T-helper 22 cell (primary cell): Measurements from ENCODE around the gene CYLD.

Experiments used
- DNase-seq: peaks from one replicate; pipeline ENCODE4 v3.0.0-alpha.2; 2020; ENCODE audit warnings: low read depth

CYLD gene

GRCh38 chr16:50781043-50781442, 39.2 kb downstream of the CYLD start:
- no peak for DNase-seq

- DNase-seq: no peak
Observed at GRCh38 chr16:50781518-50781917, 39.6 kb downstream of the CYLD start.

- DNase-seq: no peak
Observed at GRCh38 chr16:50789757-50790156, 47.9 kb downstream of the CYLD start.

DNA sequence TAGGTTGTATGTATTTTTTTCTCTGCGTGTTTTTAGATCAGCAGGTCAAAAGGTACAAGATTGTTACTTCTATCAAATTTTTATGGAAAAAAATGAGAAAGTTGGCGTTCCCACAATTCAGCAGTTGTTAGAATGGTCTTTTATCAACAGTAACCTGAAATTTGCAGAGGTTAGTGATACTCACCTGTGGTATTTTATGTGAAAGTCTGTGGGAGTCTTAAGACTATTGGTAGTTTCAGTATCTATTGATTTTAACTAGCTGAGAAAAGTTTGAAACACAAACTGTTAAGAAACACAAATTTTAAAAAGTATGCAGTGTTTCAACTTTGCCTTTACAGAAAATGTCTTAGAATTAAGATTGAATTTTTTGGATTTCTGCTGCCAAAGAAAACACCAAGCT, 49.6 kb downstream of the CYLD start:
- DNase-seq: no peak

DNA sequence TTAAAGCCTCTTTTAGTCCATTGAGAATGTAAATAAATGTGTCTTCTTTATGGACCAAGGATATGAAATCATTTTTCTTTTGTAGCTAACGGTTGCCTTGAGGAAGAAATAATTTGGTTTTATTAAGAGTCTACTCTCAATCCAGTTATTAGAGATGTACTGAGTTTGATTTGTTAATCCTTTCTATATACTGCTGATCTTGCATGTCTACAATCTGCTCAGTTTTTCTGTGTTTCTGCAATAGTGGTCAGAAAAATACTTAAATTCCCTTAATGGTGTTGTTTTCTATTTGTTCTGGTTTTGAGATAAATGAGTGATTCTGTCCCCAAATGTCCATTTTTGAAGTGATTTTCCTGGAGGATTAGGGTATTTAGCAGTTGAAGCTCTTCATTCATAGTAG, 54.9 kb downstream of the CYLD start:
- no peak for DNase-seq

- DNase-seq: no peak
Observed at GRCh38 chr16:50797456-50797855, 55.6 kb downstream of the CYLD start.

DNA sequence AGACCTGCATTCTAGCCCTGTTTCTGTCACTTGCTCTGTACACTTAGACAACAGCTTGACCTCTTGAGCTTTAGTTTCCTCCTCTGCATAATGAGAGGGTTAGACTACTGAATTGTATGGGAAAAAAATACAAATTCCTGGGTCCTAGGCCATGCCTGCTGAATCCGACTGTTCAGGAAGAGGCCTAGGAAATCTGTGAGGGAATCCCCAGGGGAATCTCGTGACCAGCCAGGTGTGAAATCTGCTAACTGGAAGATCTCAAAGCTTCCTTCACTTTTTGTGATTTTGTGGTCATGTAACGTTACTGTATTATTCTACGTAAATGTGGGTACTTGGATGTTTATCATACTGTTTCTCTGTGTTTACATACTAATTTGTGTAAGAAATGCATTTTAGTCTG, 58.2 kb downstream of the CYLD start:
- no peak for DNase-seq

DNA sequence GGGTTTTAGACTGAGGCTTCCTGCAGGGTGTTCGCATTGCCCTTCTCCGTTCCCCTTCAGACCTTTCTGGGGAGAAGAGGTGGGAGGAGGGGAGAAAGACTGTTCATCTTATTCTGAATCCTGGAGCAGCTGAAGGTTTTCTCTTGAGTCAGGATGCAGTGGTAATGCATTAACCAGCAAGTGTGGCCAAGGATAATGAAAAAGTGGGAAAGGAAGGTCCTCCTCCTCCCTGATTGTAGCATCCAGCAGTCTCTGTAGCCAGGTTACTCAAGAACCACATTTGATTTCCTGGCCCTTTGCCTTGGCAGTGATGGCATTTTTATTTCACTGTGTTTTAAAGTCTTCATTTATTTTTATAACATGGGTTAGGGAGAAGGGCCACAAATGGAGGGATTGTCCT, 59.1 kb downstream of the CYLD start:
- DNase-seq: no peak

GRCh38 chr16:50802000-50802399, 60.1 kb downstream of the CYLD start:
- no peak for DNase-seq

DNA sequence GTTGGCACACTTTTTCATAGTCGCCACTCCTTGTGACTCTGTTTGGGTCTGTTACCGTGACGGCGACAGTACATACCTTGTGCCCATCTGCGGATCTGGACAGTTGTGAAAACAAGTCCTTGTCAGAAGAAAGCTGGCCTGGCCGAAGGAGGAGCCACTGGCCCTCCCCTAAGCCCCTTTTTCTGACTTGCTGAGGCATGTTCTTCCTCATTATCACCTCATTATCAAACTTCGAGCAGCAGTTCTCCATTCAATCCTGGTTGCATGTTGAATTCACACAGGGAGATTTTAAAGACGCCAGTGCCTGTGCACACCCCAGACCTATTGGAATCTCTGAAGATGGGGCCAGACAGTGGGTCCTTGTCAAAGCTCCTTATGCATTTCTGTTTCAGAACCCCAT, 61.1 kb downstream of the CYLD start:
- no peak for DNase-seq

GRCh38 chr16:50804290-50804907, 62.5 kb downstream of the CYLD start:
- DNase-seq: no peak

GRCh38 chr16:50806099-50807062, 64.5 kb downstream of the CYLD start:
- peak; percentile 70 for DNase-seq

DNA sequence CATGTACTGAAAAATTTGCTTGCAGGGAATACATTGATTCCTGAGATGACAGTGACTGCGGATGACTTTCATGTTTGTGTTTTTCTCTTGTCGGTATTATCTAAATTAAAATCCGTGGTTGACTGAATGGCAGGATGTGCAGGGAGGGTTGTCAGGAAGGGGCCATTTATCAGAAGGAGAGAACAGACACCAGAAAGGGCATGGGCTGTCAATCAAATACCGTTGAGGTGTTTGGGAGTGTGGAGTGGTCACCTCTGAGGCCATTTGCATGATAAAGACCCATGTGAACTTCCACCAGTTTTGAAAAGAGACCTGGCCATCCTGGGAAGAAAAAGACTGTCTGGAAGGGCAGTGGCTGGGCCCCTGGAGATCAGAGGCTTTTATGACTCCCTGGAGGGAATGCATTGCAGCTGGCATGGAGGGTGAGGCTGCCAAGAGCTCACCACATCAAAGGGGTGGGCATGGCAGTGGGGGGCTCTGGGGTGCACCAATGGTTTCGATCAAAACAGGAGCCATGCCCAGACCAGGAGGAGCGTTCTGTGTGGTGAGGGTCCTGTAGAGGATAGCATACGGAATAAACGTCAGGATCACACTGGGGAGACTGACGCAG, 67.1 kb downstream of the CYLD start:
- no peak for DNase-seq

DNA sequence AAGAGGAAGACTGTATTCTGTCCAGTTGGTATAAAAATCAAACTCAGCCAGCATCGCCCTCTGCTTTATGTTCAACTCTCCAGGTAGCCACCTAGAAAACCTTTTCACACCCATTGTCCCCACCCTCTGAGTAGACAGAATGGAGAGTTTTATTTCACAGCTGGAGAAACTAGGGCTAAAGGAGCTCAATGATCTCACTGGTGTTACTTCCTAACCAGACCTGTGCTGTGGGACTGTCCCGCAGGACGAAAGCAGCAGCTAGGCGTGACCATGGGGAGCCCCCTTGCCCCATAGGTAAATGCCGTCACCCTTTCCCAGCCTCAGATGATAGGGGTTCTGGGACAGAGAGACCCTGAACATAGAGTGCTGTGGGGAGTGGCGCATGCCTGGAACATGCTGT, 67.7 kb downstream of the CYLD start:
- DNase-seq: no peak

DNA sequence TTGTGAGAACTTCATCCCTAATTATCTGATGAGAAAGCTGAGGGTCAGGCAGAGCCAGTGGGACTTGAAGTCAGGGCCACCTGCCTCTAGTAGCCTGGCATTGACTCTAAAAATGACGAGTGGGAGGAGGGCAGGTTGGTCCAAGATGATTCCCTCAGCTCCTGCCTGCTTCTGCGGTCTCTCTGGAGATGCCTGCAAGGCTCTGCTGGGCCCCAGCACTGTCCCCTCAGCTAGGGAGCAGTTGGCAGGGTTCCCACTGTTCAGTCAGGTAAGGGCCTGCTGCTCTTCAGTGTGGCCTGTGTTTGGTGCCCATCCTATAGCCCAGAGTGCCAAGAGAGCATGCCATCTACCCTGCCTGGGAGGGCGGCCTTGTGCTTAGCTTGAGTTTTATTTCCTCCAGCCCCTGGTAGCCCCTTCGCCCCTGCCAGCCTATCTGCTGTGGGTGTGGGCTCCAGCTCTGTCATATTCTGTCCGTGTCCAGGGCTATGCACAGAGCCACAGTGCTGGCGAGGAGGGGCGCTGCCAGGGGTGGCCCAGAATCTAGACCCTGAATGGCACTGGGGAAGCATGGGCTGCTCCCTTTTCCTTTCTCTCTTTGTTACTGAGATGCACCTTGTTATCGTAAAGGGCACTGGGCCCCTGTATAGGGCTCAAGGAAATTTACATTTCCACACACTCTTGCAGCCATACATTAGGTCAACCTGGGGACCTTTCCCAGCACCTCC, 68.5 kb downstream of the CYLD start:
- DNase-seq: no peak

- no peak for DNase-seq
Observed at GRCh38 chr16:50812046-50812445, 70.2 kb downstream of the CYLD start.

DNA sequence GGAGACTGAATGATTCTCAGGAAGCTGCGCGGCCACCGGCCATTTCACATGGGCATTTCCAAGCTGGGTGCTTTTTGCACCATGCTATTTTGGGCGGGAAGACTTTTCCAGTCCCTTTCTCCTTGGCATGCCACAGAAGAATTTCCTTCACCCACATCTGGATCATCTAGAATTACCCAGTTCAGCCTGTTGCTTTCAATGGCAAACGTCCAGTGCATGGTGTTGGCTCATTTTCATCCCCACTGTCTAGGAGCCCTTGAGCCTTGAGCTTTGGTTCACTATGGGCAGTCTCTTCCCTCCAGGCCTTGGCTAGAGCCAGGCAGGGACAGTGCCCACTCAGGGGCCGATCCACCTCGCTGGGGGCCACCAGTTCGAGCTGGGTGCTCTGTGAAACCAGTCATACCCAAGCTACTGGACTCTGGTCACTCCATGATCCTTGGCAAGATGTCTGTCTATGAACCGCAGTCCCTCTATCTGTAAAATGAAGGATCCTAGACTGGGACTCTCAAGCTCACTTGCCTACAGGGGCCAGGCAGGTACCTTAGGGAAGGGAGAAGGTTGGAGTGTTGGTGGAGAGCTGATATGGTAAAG, 71.1 kb downstream of the CYLD start:
- DNase-seq: no peak

GRCh38 chr16:50814052-50814451, 72.2 kb downstream of the CYLD start:
- no peak for DNase-seq

DNA sequence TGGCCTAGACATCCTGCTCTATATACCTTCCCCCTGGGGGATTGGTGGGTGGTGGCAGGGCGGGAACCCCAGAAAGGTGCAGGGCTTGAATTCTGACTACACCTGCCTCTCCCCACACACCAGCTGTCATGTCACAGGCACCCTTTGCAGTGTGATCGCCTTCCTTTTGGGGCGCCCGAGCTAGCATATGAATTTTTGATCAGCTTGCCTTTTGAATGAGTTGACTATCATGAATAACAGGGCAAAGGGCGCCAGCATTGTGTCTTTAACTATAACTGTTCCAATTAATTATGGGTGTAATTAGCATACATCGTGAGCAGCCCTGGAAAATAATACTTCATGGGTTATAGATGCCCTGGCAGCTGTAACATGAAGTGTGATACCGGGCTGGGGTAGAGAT, 72.7 kb downstream of the CYLD start:
- DNase-seq: no peak

DNA sequence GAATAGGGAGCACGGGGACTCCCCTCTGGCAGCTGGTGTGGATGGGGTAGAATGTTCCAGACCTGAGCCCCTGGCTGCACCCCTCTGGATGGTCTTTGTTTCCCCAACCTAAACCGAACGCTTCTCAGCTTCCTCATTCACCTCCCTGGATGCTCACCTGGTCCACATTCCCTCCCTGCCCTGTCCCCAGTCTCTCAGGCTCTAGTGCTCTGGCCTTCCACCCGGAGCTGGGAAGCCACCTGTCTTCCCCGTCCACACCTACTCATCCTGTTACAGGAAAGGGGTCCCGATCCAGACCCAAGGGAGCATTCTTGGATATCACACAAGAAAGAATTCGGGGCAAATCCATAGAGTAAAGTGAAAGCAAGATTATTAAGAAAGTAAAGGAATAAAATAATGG, 73.5 kb downstream of the CYLD start:
- no peak for DNase-seq

- DNase-seq: no peak
Observed at GRCh38 chr16:50816901-50817555, 75.1 kb downstream of the CYLD start.

DNA sequence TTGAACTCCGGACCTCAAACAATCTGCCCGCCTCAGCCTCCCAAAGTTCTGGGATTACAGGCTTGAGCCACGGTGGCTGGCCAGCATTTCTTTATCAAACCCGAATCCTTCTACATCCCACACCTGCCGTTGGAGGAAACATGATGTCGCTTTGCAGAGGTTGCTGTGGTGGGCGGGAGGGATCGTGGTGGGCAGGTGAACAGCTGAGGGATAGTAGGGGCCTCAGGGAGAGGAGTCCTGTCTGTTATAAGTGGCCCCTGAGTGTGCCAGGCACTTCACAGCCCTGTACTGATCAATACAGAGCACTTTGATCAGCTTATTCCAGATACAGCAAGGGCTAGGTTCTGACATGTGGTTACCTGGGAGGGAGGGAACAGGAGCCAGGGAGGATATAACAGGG, 76.5 kb downstream of the CYLD start:
- DNase-seq: no peak
